ENCODE data around the gene WWOX. TPM values are rescaled to one million over a fixed set of nuclear protein-coding genes. Genes with fewer than 3 reads are reported as not detected.

The WWOX gene
- total RNA-seq, 1 experiment from 2014 or later: 15.6 TPM

DNA sequence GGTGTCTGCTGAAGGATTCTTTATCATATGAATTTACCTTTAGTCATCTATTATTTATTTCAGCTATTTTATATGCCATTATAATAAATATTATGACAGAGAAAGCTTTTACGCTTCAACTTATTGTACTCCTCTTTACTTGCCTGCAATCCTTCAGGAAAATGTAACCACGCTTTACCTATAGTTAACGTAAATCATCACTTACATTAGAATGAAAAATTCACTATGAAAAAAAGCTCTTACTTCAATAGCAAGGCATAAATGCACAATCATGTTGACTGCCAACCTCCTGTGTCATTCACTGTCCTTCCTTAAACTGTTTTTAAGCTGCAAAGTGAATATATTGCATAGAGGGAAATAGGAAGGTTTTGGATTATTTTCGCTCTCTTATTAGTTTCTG, 277.9 kb downstream of the WWOX start:
- Histone ChIP-seq H3K18ac (ENCODE audit: insufficient read length, low read depth, low read length) (no peak overlapping the region), H3K27me3 (ENCODE audit: insufficient read depth, low read length) (no peaks in the 10 kb centered on the region), H2BK12ac (ENCODE audit: insufficient read length, low read depth, low read length) (no peak overlapping the region), H3K23ac (ENCODE audit: insufficient read length, low read depth, low read length) (no peak overlapping the region), H3K9ac (ENCODE audit: extremely low read depth, insufficient read length, low read length) (no peak overlapping the region), H2BK120ac (ENCODE audit: low read depth, low read length, poor library complexity, severe bottlenecking) (no peak overlapping the region), H4K5ac (ENCODE audit: insufficient read length, low read depth, low read length) (no peak overlapping the region), H3K4me1 (ENCODE audit: insufficient read depth, low read length) (no peaks in the 10 kb centered on the region; the same call in 1 of the 2 replicates), H2BK20ac (ENCODE audit: low read depth, low read length, poor library complexity, severe bottlenecking) (no peak overlapping the region), H3K9me3 (ENCODE audit: control insufficient read depth, low read depth, low read length) (no peaks in the 10 kb centered on the region), H4K20me1 (ENCODE audit: control insufficient read depth, insufficient read depth, insufficient read length) (no peaks in the 10 kb centered on the region), H3K79me1 (ENCODE audit: insufficient read depth, low read depth, low read length, poor library complexity, severe bottlenecking) (no peaks in the 10 kb centered on the region), H3K79me2 (ENCODE audit: insufficient read depth, low read length) (no peaks in the 10 kb centered on the region), H3K4me2 (ENCODE audit: insufficient read depth, insufficient read length, low read length) (no peak overlapping the region), H3K56ac (ENCODE audit: insufficient read length, low read depth, low read length) (no peak overlapping the region), H3K4ac (ENCODE audit: low read depth, low read length) (no peak overlapping the region), H2AFZ (ENCODE audit: low read length) (no peak overlapping the region), H4K8ac (replicated peaks; ENCODE audit: insufficient read length, low read depth, low read length) (no peak overlapping the region), H2BK15ac (ENCODE audit: low read depth, low read length) (no peak overlapping the region), H3T11ph (ENCODE audit: low read length) (no peak overlapping the region), H3K14ac (ENCODE audit: insufficient read depth, low read length) (no peak overlapping the region), H2BK5ac (ENCODE audit: insufficient read length, low read length) (no peak overlapping the region), H3K23me2 (ENCODE audit: insufficient read length, low read depth, low read length, poor library complexity, severe bottlenecking) (no peaks in the 10 kb centered on the region), H2AK5ac (ENCODE audit: insufficient read length, low read length) (no peak overlapping the region), H4K91ac (ENCODE audit: insufficient read length, low read depth, low read length) (no peak overlapping the region), H3K27ac (ENCODE audit: insufficient read length, low read depth, low read length) (no peak overlapping the region)
- TF ChIP-seq, protein P1, sequence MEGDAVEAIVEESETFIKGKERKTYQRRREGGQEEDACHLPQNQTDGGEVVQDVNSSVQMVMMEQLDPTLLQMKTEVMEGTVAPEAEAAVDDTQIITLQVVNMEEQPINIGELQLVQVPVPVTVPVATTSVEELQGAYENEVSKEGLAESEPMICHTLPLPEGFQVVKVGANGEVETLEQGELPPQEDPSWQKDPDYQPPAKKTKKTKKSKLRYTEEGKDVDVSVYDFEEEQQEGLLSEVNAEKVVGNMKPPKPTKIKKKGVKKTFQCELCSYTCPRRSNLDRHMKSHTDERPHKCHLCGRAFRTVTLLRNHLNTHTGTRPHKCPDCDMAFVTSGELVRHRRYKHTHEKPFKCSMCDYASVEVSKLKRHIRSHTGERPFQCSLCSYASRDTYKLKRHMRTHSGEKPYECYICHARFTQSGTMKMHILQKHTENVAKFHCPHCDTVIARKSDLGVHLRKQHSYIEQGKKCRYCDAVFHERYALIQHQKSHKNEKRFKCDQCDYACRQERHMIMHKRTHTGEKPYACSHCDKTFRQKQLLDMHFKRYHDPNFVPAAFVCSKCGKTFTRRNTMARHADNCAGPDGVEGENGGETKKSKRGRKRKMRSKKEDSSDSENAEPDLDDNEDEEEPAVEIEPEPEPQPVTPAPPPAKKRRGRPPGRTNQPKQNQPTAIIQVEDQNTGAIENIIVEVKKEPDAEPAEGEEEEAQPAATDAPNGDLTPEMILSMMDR (conservative IDR thresholded peaks at IDR 0.05): no peak
- DNase-seq: no peak
- WGBS (ENCODE audit: extremely low coverage, insufficient read length, low lambda C conversion rate): no CpG with 5 or more reads among the region's 4 CpGs
- Mint-ChIP-seq H3K27me3 (ENCODE audit: low read depth) (no peaks in the 10 kb centered on the region; the same call in 1 of the 2 replicates), H3K27ac (no peak overlapping the region), H3K36me3 (ENCODE audit: insufficient read depth in 1 of 3, low read depth in 3 of 3) (no peaks in the 10 kb centered on the region; a peak in 1 of 7 replicates), H3K4me1 (peaks cover 13 to 14% of the 10 kb centered on the region in 2 experiments), H3K9me3 (no peaks in the 10 kb centered on the region; a peak in 1 of 5 replicates), H3K4me3 (no peak overlapping the region)
